GM13977 (cell line): Measurements from ENCODE around the gene RPP25.
A peak's percentile ranks its signal among the peaks of the same experiment; 100 is the strongest.

Experiments
- DNase-seq: peaks from one replicate; pipeline ENCODE4 v3.0.0; 2012; ENCODE audit warnings: low spot score
- in situ Hi-C: fragments of 300-500 bp; cut with MboI; formaldehyde crosslinking; loops from one replicate; pipeline ENCODE4 v1.12.0; 2022; ENCODE audit warnings: low sequenced_read_pairs, low pct_unique_long_range_greater_than_20kb, mixed read lengths, inconsistent platforms; ENCODE audit not compliant: unreplicated experiment
- TF ChIP-seq, protein P1 (sequence below): IDR thresholded peaks from 2 replicates; pipeline ENCODE4 v1.5.1; 2012; ENCODE audit warnings: mild to moderate bottlenecking, control low read depth; ENCODE audit not compliant: insufficient read depth; ENCODE audit errors: extremely low read depth, missing control alignments

The RPP25 gene

DNA sequence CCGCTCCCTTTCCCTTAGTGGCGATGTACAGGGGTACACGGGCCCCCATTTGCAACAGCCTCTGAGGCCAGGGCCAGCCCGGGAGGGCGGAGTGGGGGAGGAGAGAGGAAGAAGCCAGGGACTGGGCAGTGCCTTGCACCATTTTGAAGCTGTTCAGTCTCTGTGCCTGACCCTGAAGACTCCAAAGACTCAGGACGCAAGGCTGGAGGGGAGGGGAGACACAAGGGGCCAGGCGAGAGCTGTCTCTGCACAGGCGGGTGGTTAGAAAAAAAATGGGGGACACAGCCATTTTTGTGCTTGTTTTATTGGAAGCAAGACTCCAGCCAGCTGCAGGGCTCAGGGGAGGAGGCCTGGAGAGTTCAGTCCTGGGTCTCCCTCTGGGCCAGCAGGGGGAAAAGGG, 1.6 kb downstream of the RPP25 start:
- in situ Hi-C loops: no loop called here
- no peak for DNase-seq
- TF ChIP-seq, protein P1, sequence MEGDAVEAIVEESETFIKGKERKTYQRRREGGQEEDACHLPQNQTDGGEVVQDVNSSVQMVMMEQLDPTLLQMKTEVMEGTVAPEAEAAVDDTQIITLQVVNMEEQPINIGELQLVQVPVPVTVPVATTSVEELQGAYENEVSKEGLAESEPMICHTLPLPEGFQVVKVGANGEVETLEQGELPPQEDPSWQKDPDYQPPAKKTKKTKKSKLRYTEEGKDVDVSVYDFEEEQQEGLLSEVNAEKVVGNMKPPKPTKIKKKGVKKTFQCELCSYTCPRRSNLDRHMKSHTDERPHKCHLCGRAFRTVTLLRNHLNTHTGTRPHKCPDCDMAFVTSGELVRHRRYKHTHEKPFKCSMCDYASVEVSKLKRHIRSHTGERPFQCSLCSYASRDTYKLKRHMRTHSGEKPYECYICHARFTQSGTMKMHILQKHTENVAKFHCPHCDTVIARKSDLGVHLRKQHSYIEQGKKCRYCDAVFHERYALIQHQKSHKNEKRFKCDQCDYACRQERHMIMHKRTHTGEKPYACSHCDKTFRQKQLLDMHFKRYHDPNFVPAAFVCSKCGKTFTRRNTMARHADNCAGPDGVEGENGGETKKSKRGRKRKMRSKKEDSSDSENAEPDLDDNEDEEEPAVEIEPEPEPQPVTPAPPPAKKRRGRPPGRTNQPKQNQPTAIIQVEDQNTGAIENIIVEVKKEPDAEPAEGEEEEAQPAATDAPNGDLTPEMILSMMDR: no peak

DNA sequence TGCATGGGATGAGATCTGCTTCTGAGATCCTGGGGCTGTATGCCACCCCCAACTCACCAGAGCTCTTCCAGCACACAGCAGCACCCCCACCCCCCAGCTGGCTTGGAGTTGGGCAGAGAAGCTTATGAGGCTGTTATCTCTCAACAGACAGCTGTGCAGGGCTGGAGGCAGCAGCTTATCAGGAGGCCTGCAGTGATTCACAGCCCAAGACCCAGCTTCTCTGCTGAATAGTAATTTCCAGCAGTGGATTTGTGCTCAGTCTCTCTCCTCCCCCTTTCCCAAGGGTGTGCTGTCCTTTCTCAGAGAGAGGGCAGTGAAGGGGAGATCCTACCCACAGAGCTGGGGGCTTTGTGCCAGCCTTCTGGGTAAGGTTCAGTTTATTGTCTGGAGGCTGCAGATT, 2.1 kb downstream of the RPP25 start:
- DNase-seq: no peak
- TF ChIP-seq, protein P1: no peak
- in situ Hi-C loops: no loop called here

DNA sequence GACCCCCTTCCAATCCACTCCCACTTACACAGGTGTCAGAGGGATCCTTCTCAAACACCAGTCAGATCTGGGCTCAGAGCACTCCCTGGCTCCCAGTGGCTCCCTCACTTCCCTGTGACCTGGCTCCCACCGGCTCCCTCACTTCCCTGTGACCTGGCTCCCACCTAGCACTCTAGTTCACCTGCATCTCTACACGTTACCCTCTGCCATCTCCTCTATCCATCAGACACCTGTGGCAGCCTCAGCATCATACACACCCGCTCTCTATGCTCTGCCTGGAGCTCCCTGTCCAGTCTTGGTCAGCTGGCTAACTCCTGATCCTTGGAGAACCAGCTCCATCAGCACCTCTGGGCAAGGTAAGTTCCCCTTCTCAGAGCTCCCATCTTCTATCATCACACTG, 5.6 kb downstream of the RPP25 start:
- in situ Hi-C loops: no loop called here
- DNase-seq: no peak
- TF ChIP-seq, protein P1: no peak

DNA sequence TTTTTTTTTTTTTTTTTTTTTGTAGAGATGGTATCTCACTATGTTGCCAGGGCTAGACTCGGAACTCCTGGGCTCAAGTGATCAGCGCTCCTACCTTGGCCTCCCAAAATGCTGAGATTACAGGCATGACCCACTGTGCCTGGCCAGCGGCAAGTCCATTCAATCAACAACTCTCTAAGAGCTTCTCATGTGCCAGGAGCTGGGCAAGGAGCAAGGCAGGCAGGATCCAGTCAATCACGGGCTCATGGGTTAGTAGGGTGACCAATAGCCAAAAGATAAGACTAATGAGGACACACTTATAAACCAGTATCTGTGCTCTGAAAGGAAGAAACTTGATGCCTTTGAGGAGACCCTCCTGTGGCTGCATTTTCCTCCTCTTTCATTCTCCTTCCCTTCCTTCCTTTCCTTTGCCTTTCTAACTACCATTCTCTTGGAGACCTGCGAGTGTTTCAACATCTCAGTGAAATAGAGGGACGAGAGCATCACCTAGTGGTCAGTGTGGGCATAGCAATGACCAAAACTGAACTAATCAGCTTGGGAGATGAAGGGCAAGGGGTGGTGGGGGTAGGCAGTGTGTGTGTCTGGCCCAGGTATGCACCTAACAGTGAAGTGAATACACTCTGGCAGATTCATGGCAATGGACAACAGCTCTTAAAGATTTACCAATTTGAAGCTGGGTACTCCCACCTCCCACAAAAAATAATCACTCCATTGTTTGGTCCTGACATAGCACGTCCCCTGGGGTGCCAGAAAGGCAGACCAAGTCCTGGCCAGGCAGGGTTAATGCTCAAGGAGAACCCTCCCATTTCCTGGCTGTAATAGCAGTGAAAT, 6.3 kb downstream of the RPP25 start:
- TF ChIP-seq, protein P1: peak; percentile 98
- in situ Hi-C loops: no loop called here
- peak; percentile 75 for DNase-seq

DNA sequence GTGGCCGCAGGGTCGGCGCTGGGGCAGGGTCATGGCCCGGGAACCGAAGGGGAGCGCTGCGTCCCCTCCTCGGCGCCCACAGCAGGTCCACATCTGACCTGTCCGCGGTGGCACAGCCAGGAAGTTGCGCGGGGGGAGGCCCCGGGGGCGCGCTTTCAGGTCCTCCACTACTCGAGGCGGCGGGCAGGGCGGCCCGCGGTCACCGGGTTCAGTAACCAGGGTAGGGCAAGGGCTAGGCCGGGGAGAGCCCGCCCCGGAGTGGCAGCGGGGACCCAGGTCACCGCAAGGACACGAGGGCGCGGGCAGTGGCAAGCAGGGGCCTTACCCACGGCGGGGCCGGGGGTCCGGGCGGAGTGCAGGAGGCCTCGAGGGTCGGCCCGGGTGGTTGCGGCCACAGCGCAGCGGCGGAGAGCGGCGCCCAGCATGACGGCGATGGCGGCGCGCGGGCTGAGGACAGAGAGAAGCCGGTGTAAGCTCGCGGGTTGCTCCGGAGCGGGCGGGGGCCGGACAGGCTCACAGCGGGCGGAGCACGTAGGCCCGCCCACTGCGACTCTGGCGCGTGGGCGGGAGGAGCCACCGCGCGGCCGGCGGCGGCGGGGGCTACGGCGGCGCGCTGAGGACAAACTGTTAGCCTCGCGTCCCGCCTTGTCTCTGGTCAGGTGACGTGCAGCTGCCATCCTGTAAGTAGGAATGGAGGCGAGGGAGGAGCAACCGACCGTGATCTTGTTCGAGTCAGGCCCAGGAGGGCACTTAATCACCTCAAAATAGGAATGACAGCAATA, 18.8 kb downstream of the RPP25 start, which contains the start of gene COX5A:
Gene COX5A (minus strand): TSS at position 484 of the 782 bp plus-strand sequence. CDS start 59 bp downstream, at position 425.
- in situ Hi-C loops: loop anchor here (25.0 kb wide), 1 partner anchor 300 kb away; no protein-coding TSS in a partner anchor
- TF ChIP-seq, protein P1: peak; percentile 4
- peak; percentile 94 for DNase-seq

DNA sequence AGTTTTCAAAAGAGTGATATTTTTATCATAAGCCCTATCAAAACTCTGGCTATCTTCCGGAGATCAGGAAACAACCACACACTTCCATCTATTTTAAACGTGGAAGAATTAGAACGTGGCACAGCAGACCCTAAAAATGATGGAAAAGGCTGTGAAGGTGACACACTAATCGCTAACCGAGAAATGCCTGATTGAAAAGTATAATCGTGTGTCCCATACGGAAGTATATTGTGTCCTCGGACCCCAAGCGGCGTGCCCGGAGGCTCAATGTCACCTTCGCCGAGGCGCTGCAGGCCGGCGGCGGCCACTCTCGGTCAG, 19.3 kb downstream of the RPP25 start:
- no peak for DNase-seq

More for the DNA sequence above, 19.3 kb downstream of the RPP25 start:
- in situ Hi-C loops: loop anchor here (25.0 kb wide), 1 partner anchor 300 kb away; no protein-coding TSS in a partner anchor
- TF ChIP-seq, protein P1: no peak
